Chondrocyte (in vitro differentiated cells): ENCODE data around the gene PSD4. TPM values are rescaled to one million over a fixed set of nuclear protein-coding genes. Genes with fewer than 3 reads are reported as not detected.

Experiments
- DNase-seq: peaks from one replicate; pipeline ENCODE4 v3.0.0; 2021; ENCODE audit warnings: mixed read lengths, low spot score
- H3K27ac Mint-ChIP-seq: one replicate; pipeline ENCODE4 v1.8.0; 2021; ENCODE audit warnings: mild to moderate bottlenecking, moderate library complexity, mixed read lengths; ENCODE audit not compliant: unreplicated experiment
- H3K27me3 Mint-ChIP-seq: 2 replicates; pipeline ENCODE4 v1.8.0; 2021; ENCODE audit warnings: low read depth, mixed read lengths
- H3K36me3 Mint-ChIP-seq: 2 replicates; pipeline ENCODE4 v1.8.0; 2021; ENCODE audit warnings: low read depth, mixed read lengths
- H3K4me1 Mint-ChIP-seq: 2 replicates; pipeline ENCODE4 v1.8.0; 2021; ENCODE audit warnings: low read depth, mild to moderate bottlenecking, mixed read lengths
- H3K4me3 Mint-ChIP-seq: one replicate; pipeline ENCODE4 v1.8.0; 2021; ENCODE audit warnings: mild to moderate bottlenecking, moderate library complexity, mixed read lengths; ENCODE audit not compliant: unreplicated experiment
- H3K9me3 Mint-ChIP-seq: 2 replicates; pipeline ENCODE4 v1.8.0; 2021; ENCODE audit warnings: low read depth, mixed read lengths
- CTCF ChIP-seq: fragments of 200-600 bp; sonication (generic); IDR thresholded peaks from 2 replicates; pipeline ENCODE4 v1.5.0; 2021; ENCODE audit warnings: antibody characterized with exemption, mild to moderate bottlenecking, moderate library complexity
- total RNA-seq: library from RNA; stranded (reverse); gene quantifications from 3 replicates; pipeline ENCODE4 v1.2.1, GENCODE V29; 2021

Gene PSD4
- total RNA-seq, 1 donor from 2014 or later = 5.5 TPM

GRCh38 chr2:113218283-113219091 lies 44.7 kb downstream of the PSD4 start:
- Mint-ChIP-seq H3K9me3 (no peaks in the 10 kb centered on the region), H3K27ac (no peak overlapping the region), H3K27me3 (no peaks in the 10 kb centered on the region), H3K4me1 (peaks cover 30% of the 10 kb centered on the region), H3K36me3 (no peaks in the 10 kb centered on the region), H3K4me3 (no peak overlapping the region)
- TF ChIP-seq CTCF = no peak
- no peak for DNase-seq

- Mint-ChIP-seq H3K4me1 (peaks cover 30% of the 10 kb centered on the region), H3K27me3 (no peaks in the 10 kb centered on the region), H3K27ac (no peak overlapping the region), H3K4me3 (no peak overlapping the region), H3K36me3 (no peaks in the 10 kb centered on the region), H3K9me3 (no peaks in the 10 kb centered on the region)
- DNase-seq = no peak
- TF ChIP-seq CTCF = no peak
Measured at GRCh38 chr2:113219092-113219441, 45.3 kb downstream of the PSD4 start.

- DNase-seq = no peak
- H3K4me3 Mint-ChIP-seq = no peak overlapping the region
- TF ChIP-seq CTCF = no peak
- no peaks in the 10 kb centered on the region for H3K36me3 Mint-ChIP-seq
- peaks cover 30% of the 10 kb centered on the region for H3K4me1 Mint-ChIP-seq
- no peaks in the 10 kb centered on the region for H3K27me3 Mint-ChIP-seq
- peak overlapping the region; percentile 29 for H3K27ac Mint-ChIP-seq
- no peaks in the 10 kb centered on the region for H3K9me3 Mint-ChIP-seq
Measured at GRCh38 chr2:113219525-113219888, 45.7 kb downstream of the PSD4 start.

- H3K4me1 Mint-ChIP-seq = peaks cover 32% of the 10 kb centered on the region
- H3K4me3 Mint-ChIP-seq = no peak overlapping the region
- no peak for TF ChIP-seq CTCF
- no peak for DNase-seq
- peak overlapping the region; percentile 29 for H3K27ac Mint-ChIP-seq
- no peaks in the 10 kb centered on the region for H3K9me3 Mint-ChIP-seq
- no peaks in the 10 kb centered on the region for H3K36me3 Mint-ChIP-seq
- no peaks in the 10 kb centered on the region for H3K27me3 Mint-ChIP-seq
Measured at GRCh38 chr2:113219889-113220641, 46.3 kb downstream of the PSD4 start.

GRCh38 chr2:113220970-113221708 lies 47.4 kb downstream of the PSD4 start:
- no peaks in the 10 kb centered on the region for H3K9me3 Mint-ChIP-seq
- no peak overlapping the region for H3K4me3 Mint-ChIP-seq
- no peaks in the 10 kb centered on the region for H3K27me3 Mint-ChIP-seq
- H3K36me3 Mint-ChIP-seq = no peaks in the 10 kb centered on the region
- peaks cover 41% of the 10 kb centered on the region for H3K4me1 Mint-ChIP-seq
- no peak for TF ChIP-seq CTCF
- no peak for DNase-seq
- H3K27ac Mint-ChIP-seq = no peak overlapping the region
